ENCODE results near the gene LCE1B.

LCE1B gene

GRCh38 chr1:152811671-152812070 is at the start of gene LCE1B:
LCE1B (plus strand) TSS chr1:152811971; CDS start chr1:152812447, 476 bp downstream.
- no peak for DNase-seq

DNA sequence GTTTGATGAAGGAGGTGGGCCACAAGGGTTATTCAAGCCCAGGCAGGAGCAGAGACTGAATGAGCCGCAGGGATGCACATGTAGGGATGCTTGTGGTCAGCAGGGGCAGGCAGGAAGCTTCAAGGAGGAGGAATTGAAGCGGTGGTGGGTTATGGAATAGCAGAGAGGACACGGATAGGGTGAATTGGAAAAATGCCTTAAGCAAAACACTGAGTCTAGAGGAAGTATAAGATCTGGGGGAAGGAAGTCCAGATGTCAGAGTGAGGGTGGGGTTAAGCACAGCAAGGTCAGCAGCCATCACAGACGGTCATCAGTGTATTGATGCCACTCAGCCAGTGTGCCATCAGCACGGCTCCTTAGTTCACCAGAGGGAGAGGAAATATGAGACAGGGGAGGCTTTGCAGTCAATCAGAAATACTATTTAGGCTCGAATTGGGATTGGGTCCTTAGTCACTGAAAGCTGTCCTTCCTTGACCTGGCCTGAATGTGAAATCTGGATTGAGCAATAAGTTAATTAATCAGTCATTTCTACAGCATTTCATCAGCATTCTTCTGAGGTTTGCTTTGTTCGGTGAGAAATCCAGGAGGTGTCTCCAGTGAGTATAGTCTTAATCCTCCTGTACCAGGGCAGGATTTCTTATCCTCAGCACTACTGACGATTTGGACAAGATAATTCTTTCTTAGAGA is 42.8 kb upstream of the LCE1B start:
- no peak for DNase-seq

- DNase-seq: no peak
Measured at GRCh38 chr1:152770411-152770810, 41.4 kb upstream of the LCE1B start.

GRCh38 chr1:152774875-152775274 is 36.9 kb upstream of the LCE1B start, which contains the start of gene LCE1F:
LCE1F (plus strand) TSS chr1:152775140; CDS start chr1:152776372, 1,232 bp downstream.
- no peak for DNase-seq

DNA sequence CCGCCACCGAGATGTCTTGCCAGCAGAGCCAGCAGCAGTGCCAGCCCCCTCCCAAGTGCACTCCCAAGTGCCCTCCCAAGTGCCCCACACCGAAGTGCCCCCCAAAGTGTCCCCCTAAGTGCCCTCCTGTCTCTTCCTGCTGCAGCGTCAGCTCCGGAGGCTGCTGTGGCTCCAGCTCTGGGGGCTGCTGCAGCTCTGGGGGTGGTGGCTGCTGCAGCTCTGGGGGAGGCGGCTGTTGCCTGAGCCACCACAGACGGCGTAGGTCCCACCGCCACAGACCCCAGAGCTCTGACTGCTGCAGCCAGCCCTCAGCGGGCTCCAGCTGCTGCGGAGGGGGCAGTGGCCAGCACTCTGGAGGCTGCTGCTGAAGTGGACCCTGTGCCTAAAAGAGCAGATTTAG is 35.4 kb upstream of the LCE1B start:
- no peak for DNase-seq

GRCh38 chr1:152777510-152778137 is 34.1 kb upstream of the LCE1B start:
- DNase-seq: no peak

DNA sequence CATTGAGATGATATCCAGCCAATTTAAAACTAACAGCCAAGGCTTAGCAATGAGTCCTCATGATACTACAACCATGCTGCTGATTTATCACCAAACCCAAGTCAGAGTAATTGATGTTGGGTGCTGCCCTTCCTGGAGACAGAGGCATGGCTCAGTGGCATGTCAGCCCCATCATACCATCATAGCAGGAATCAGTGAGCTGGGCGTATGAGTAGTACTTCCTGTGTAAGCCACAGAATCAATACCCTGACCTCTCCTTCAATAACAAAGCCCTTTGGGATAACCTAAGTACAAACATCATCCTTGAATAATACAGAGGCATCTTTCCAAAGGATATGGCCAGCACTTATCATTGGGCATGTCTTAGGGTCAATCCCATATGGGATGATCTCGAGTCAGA is 28.7 kb upstream of the LCE1B start:
- DNase-seq: no peak

GRCh38 chr1:152786077-152786476 is 25.7 kb upstream of the LCE1B start, which contains the start of gene LCE1E:
LCE1E (plus strand) TSS chr1:152786257; CDS start chr1:152787300, 1,043 bp downstream.
- no peak for DNase-seq

- DNase-seq: no peak
Measured at GRCh38 chr1:152795686-152796085, 16.1 kb upstream of the LCE1B start.

DNA sequence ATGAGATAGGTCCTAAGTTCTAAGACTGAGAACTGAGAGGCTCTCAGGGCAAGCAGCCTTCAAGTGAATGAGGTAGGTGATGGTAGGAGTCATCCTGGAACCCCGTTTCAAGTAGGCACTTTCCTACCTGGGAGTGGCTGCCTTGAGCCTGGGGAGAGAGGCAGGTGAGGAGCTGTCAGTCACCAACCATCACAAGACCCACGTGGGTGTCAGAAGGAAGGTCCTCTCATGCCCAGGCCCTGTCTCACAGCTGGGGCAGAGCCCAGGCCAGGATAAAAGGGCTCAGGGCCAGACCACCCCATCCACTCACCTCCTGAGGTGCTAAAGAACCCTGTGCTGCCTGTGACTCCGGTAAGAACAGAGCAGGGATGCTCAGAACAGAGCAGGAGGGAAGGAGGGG is 15.3 kb upstream of the LCE1B start, which contains the start of gene LCE1D:
LCE1D (plus strand) TSS at position 301 of the 400 bp plus-strand sequence. CDS start 1,074 bp downstream, outside the sequence.
- no peak for DNase-seq

- no peak for DNase-seq
Measured at GRCh38 chr1:152801333-152801732, 10.4 kb upstream of the LCE1B start.

- DNase-seq: no peak
Measured at GRCh38 chr1:152806576-152806975, 5.2 kb upstream of the LCE1B start, which contains the start of gene LCE1C. LCE1C (minus strand) TSS chr1:152806651; CDS start chr1:152805478, 1,173 bp downstream.

- DNase-seq: no peak
Measured at GRCh38 chr1:152811050-152811449, 721 bp upstream of the LCE1B start.

DNA sequence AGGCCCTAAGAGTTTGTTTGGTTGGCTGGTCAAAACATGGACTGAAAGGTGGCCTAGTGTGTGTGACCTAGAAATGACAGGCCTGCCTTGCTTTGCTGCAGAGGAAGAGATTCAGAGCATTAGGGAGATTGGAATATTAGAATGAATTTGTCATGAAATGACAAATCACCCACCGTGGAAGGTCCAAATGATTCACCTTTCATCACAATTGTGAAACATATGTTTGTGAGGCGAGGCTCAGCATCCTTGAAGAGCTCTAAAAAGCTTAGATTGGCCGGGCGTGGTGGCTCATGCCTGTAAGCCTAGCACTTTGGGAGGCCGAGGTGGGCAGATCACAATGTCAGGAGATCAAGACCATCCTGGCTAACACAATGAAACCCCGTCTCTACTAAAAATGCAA is 5.5 kb downstream of the LCE1B start:
- no peak for DNase-seq

GRCh38 chr1:152823294-152823693 is 11.5 kb downstream of the LCE1B start:
- DNase-seq: no peak

DNA sequence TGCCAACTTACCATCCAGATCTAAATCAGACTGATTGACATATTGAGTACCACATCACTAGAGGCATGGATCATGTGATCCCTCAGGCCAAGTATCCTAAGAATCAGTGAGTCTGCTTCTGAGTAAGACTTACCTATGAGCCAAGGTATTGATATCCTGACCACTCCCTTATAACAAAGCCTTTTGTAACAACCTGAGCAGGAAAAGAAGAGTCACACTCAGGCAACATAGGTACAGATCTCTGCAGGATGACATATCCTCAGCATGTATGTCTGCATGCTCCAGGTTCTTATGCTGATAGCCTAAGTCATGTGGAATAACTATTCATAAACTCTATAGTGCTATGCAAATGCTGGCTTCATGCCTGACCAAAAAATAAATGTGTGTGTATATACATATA is 13.2 kb downstream of the LCE1B start:
- DNase-seq: no peak

DNA sequence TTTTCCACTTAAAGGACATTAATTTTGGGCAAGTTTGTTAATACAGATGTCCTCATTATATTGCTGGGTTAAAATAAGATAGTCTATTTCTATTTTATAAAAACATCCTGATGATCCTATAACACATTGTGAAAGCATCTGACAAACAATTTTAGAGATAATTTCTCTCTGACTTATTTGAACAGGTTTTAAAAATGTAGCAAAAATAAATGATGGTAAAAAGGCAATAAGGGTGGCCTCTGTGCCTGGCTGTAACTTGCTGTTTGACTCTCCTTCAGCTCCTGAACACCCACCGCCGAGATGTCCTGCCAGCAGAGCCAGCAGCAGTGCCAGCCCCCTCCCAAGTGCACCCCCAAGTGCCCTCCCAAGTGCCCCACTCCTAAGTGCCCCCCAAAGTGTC is 15.4 kb downstream of the LCE1B start, which contains the start of gene LCE1A:
LCE1A (plus strand) TSS at position 301 of the 400 bp plus-strand sequence; CDS start at position 301, 0 bp downstream.
- no peak for DNase-seq

- DNase-seq: no peak
Measured at GRCh38 chr1:152836870-152837269, 25.1 kb downstream of the LCE1B start.

DNA sequence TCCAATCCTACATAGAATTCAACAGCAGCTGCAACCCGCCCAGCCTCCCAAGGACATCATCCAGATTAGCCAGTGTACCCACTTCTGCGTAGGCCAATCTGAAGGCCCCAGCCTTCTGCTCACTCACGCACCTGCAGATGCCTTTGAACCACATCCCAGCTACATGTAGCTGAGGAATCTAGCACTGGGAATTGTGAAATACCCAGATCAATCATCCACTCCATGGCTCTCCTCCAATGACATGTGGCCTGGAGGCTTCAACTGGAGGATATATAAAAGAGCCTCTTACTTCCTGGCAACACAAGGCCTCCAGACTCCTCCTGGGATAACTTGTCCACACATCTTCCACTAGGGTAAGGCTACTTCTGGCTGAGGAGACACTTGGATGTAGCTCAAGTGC is 30.8 kb downstream of the LCE1B start, which contains the start of gene LCE6A:
LCE6A (plus strand) TSS at position 301 of the 400 bp plus-strand sequence. CDS start 665 bp downstream, outside the sequence.
- no peak for DNase-seq

GRCh38 chr1:152855661-152856060 is 43.9 kb downstream of the LCE1B start:
- no peak for DNase-seq

GRCh38 chr1:152858062-152858461 is 46.3 kb downstream of the LCE1B start:
- DNase-seq: no peak

DNA sequence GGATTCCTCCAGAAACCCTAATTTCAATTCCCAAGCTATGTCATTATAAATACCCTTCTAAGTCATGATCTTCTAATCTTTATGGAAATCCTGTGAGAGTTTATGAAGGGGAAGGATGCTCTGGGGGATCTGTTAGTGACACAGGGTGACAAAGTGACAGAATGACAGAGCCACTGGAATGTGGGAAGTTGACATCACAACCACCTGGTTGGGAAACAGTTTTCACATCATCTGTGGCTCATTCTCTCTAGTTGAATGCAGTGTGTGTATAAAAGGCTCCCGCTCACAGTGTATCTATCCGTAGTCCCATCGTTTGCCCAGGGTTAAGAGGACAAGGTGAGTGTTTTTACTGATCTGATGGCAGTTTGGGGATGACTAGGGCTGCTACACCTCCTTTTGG is 47.9 kb downstream of the LCE1B start, which contains the start of gene LCE7A:
LCE7A (plus strand) TSS at position 301 of the 400 bp plus-strand sequence. CDS start 702 bp downstream, outside the sequence.
- no peak for DNase-seq

GRCh38 chr1:152860129-152860528 is 48.4 kb downstream of the LCE1B start:
- no peak for DNase-seq

GRCh38 chr1:152861374-152861773 is 49.6 kb downstream of the LCE1B start:
- DNase-seq: no peak
